BJ (cell line): ENCODE results near the gene YWHAE. TPM values are rescaled to one million over a fixed set of nuclear protein-coding genes. Genes with fewer than 3 reads are reported as not detected.

ENCODE experiments used
- CTCF ChIA-PET: fragments of 350-600 bp; formaldehyde crosslinking; extraction: SDS; loops from one replicate; lab custom pipeline; 2021; ENCODE audit warnings: antibody characterized with exemption, inconsistent platforms; lab: Yijun Ruan, JAX
- POLR2A ChIA-PET: fragments of 300-600 bp; sonication (Branson Sonifier 250); formaldehyde crosslinking; extraction: SDS; loops from one replicate; lab custom pipeline; 2021; ENCODE audit warnings: antibody characterized with exemption; lab: Charles Lee
- DNase-seq: peaks from one replicate; pipeline ENCODE4 v3.0.0-alpha.2; 2011; ENCODE audit warnings: low read depth
- H3K27me3 ChIP-seq: 2 replicates; pipeline ENCODE4 v1.6.0; 2011; ENCODE audit warnings: low read length; ENCODE audit not compliant: control insufficient read depth, insufficient read depth
- H3K36me3 ChIP-seq: 2 replicates; pipeline ENCODE4 v1.5.1; 2011; ENCODE audit warnings: low read length; ENCODE audit not compliant: control insufficient read depth, insufficient read depth
- H3K4me3 ChIP-seq: 2 replicates; pipeline ENCODE4 v1.5.1; 2011; ENCODE audit warnings: low read depth, mild to moderate bottlenecking, control low read depth, low read length
- polyA plus RNA-seq: library from polyadenylated mRNA; depleted of rRNA; stranded (reverse); fragments of >200 nt; gene quantifications from 2 replicates; pipeline ENCODE4 v1.2.3, GENCODE V29; 2011
- TF ChIP-seq, protein P1 (sequence below): IDR thresholded peaks from 2 replicates; pipeline ENCODE4 v1.5.1; 2011; ENCODE audit warnings: low read depth, mild to moderate bottlenecking, control low read depth, inconsistent platforms, low read length, moderate library complexity; ENCODE audit not compliant: insufficient read depth

The YWHAE gene
- polyA plus RNA-seq, 1 experiment = 618 TPM

DNA sequence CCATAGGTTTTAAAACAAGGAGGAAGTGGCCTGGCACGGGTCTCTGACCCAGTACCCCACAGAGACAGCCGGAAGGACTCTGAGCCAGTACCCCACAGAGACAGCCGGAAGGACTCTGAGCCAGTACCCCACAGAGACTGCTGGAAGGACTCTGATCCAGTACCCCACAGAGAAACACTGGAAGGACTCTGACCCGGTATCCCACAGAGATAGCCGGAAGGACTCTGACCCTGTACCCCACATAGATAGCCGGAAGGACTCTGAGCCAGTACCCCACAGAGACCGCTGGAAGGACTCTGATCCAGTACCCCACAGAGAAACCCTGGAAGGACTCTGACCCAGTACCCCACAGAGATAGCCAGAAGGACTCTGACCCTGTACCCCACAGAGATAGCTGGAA, 71.6 kb downstream of the YWHAE start:
- ChIA-PET POLR2A (no interaction called here), CTCF (interaction anchor here (0.8 kb wide), 1 partner anchor 62 kb away, joined by 3 read pairs; no protein-coding TSS in a partner anchor)
- TF ChIP-seq, protein P1, sequence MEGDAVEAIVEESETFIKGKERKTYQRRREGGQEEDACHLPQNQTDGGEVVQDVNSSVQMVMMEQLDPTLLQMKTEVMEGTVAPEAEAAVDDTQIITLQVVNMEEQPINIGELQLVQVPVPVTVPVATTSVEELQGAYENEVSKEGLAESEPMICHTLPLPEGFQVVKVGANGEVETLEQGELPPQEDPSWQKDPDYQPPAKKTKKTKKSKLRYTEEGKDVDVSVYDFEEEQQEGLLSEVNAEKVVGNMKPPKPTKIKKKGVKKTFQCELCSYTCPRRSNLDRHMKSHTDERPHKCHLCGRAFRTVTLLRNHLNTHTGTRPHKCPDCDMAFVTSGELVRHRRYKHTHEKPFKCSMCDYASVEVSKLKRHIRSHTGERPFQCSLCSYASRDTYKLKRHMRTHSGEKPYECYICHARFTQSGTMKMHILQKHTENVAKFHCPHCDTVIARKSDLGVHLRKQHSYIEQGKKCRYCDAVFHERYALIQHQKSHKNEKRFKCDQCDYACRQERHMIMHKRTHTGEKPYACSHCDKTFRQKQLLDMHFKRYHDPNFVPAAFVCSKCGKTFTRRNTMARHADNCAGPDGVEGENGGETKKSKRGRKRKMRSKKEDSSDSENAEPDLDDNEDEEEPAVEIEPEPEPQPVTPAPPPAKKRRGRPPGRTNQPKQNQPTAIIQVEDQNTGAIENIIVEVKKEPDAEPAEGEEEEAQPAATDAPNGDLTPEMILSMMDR = no peak
- H3K36me3 ChIP-seq = no peaks in the 10 kb centered on the region
- no peak overlapping the region for H3K4me3 ChIP-seq
- no peak for DNase-seq
- no peaks in the 10 kb centered on the region for H3K27me3 ChIP-seq

DNA sequence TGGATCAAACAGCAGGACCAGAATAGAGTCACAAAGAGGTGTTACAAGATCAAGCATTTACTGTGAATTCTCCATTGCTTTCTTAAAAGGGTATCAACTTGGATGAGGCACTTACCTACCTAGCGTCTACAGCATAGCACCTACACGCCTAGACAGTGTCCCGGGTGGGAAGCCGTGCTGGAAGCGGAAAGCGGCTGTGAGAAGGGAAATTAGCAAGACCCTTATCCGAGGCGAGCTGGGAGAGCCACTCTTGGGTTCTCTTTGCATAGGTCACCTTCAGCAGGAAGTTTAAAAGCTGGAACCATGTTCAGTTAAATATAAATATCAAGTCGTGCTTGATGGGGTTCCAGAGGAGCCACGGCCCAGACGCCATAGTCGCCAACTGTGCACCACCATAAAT, 74.3 kb downstream of the YWHAE start:
- TF ChIP-seq, protein P1 = no peak
- H3K27me3 ChIP-seq = peaks cover 2% of the 10 kb centered on the region; the same call in 1 of the 2 replicates
- no peak for DNase-seq
- H3K4me3 ChIP-seq = no peak overlapping the region
- ChIA-PET POLR2A (no interaction called here), CTCF (no interaction called here)
- no peaks in the 10 kb centered on the region for H3K36me3 ChIP-seq

DNA sequence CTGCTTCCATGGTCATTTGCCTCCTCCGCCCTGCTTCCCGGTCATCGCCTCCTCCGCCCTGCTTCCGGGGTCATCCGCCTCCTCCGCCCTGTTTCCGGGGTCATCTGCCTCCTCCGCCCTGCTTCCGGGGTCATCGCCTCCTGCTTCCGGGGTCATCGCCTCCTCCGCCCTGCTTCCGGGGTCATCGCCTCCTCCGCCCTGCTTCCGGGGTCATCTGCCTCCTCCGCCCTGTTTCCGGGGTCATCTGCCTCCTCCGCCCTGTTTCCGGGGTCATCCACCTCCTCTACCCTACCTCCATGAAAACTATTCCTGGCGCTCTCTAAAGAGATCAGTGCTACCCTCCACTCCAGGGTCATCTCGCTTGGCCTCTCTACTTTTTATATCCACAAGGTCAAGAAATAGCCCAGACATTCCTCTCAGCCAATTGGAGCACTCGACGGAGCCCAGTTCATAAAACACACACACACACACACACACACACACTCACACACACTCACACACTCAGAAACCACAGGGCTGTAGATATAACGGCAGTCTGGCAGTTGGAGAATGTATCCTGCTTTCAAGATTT, 75.7 kb downstream of the YWHAE start:
- no peak for DNase-seq
- ChIA-PET POLR2A (interaction anchor here (0.7 kb wide), 1 partner anchor 57 kb away, joined by 13 read pairs; no protein-coding TSS in a partner anchor), CTCF (no interaction called here)
- Histone ChIP-seq H3K36me3 (no peaks in the 10 kb centered on the region), H3K4me3 (no peak overlapping the region), H3K27me3 (peaks cover 2% of the 10 kb centered on the region; the same call in 1 of the 2 replicates)
- TF ChIP-seq, protein P1 = no peak

DNA sequence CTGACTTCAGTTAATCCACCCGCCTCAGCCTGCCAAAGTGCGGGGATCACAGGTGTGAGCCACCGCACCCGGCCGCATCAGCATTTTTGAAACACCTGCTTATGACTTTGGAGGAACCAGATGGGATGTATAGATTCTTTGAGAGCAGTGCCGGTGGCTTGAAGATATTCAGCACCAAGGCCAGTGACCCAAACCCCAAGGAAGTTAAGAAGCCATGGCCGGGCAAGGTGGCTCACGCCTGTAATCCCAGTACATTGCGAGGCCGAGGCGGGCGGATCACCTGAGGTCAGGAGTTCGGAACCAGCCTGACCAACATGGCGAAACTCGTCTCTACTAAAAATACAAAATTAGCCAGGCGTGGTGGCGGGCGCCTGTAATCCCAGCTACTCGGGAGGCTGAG, 76.7 kb downstream of the YWHAE start:
- no peaks in the 10 kb centered on the region for H3K36me3 ChIP-seq
- H3K4me3 ChIP-seq = no peak overlapping the region
- CTCF ChIA-PET = interaction anchor here (1.1 kb wide), 1 partner anchor 9 kb away, joined by 5 read pairs; no protein-coding TSS in a partner anchor
- POLR2A ChIA-PET = no interaction called here
- TF ChIP-seq, protein P1 = no peak
- no peak for DNase-seq
- H3K27me3 ChIP-seq = peaks cover 2% of the 10 kb centered on the region; the same call in 1 of the 2 replicates

DNA sequence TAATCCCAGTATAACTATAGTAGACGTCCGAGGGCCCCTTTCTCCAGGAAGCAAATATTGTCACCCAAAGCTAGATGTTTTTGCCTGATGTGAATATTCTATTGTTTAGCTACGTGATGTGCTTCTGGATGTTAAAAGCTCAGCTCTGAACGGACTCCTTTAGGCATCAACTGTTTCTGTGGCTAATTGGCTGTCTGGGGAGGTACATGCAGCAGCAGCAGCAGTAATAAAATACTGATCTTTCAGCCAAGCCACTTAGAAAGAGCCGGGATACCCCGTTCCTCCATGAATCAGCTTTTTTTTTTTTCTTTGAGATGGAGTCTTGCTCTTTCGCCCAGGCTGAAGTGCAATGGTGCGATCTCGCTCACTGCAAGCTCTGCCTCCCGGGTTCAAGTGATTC, 77.5 kb downstream of the YWHAE start:
- Histone ChIP-seq H3K27me3 (peaks cover 2% of the 10 kb centered on the region; the same call in 1 of the 2 replicates), H3K4me3 (no peak overlapping the region), H3K36me3 (no peaks in the 10 kb centered on the region)
- POLR2A ChIA-PET = no interaction called here
- TF ChIP-seq, protein P1 = no peak
- CTCF ChIA-PET = interaction anchor here (1.1 kb wide), 2 partner anchors 9 to 10 kb away, joined by 3 to 5 read pairs; no protein-coding TSS in a partner anchor
- no peak for DNase-seq
